Measurements from ENCODE around the gene EXD3.
"Not testable (repeated sequence)": the region's sequence is repeated elsewhere in the genome, so short reads cannot be mapped to it uniquely, and the experiment has no call there.

The EXD3 gene

GRCh38 chr9:137416006-137416562 lies 6.9 kb downstream of the EXD3 start:
- no peaks in the 10 kb centered on the region for H3K36me3 Mint-ChIP-seq
- no peak overlapping the region for H3K4me3 Mint-ChIP-seq
- H3K4me1 Mint-ChIP-seq = no peaks in the 10 kb centered on the region
- peak overlapping the region; percentile 23 for H3K27ac Mint-ChIP-seq
- ATAC-seq (no peak), DNase-seq (ENCODE audit: low spot score in 2 of 2) (no peak)
- no peaks in the 10 kb centered on the region for H3K9me3 Mint-ChIP-seq

GRCh38 chr9:137415451-137415850 lies 7.5 kb downstream of the EXD3 start:
- no peaks in the 10 kb centered on the region for H3K4me1 Mint-ChIP-seq
- no peaks in the 10 kb centered on the region for H3K9me3 Mint-ChIP-seq
- ATAC-seq = no peak
- H3K4me3 Mint-ChIP-seq = no peak overlapping the region
- no peaks in the 10 kb centered on the region for H3K36me3 Mint-ChIP-seq
- no peak for DNase-seq (ENCODE audit: low spot score in 2 of 2)
- H3K27ac Mint-ChIP-seq = peak overlapping the region; percentile 23

- DNase-seq (ENCODE audit: low spot score in 2 of 2) (no peak), ATAC-seq (no peak)
- no peak overlapping the region for H3K27ac Mint-ChIP-seq
- peak overlapping the region; percentile 55 for H3K4me3 Mint-ChIP-seq
- H3K9me3 Mint-ChIP-seq = no peaks in the 10 kb centered on the region
- H3K4me1 Mint-ChIP-seq = no peaks in the 10 kb centered on the region
- no peaks in the 10 kb centered on the region for H3K36me3 Mint-ChIP-seq
These were observed 10.5 kb downstream of the EXD3 start for GRCh38 chr9:137412431-137412830.

- H3K4me3 Mint-ChIP-seq = peak overlapping the region; percentile 55
- H3K36me3 Mint-ChIP-seq = no peaks in the 10 kb centered on the region
- ATAC-seq = peak; percentile 66
- no peaks in the 10 kb centered on the region for H3K9me3 Mint-ChIP-seq
- H3K27ac Mint-ChIP-seq = no peak overlapping the region
- peak; percentile 37 to 74 for DNase-seq (ENCODE audit: low spot score in 2 of 2)
- H3K4me1 Mint-ChIP-seq = no peaks in the 10 kb centered on the region
These were observed 11.1 kb downstream of the EXD3 start for GRCh38 chr9:137411645-137412380.

GRCh38 chr9:137411260-137411644 lies 11.7 kb downstream of the EXD3 start:
- Mint-ChIP-seq H3K9me3 (no peaks in the 10 kb centered on the region), H3K4me1 (no peaks in the 10 kb centered on the region), H3K4me3 (peak overlapping the region; percentile 55), H3K36me3 (peaks cover 1% of the 10 kb centered on the region), H3K27ac (no peak overlapping the region)
- no peak for DNase-seq (ENCODE audit: low spot score in 2 of 2)
- ATAC-seq = peak; percentile 4

- DNase-seq (ENCODE audit: low spot score in 2 of 2) (no peak), ATAC-seq (no peak)
- no peaks in the 10 kb centered on the region for H3K9me3 Mint-ChIP-seq
- peaks cover 3% of the 10 kb centered on the region for H3K4me1 Mint-ChIP-seq
- H3K27ac Mint-ChIP-seq = no peak overlapping the region
- H3K36me3 Mint-ChIP-seq = peaks cover 5% of the 10 kb centered on the region
- H3K4me3 Mint-ChIP-seq = peak overlapping the region; percentile 55
These were observed 12.1 kb downstream of the EXD3 start for GRCh38 chr9:137410891-137411249.

- not testable (repeated sequence) for DNase-seq (ENCODE audit: low spot score in 2 of 2); H3K4me1 Mint-ChIP-seq; ATAC-seq; H3K36me3 Mint-ChIP-seq; H3K9me3 Mint-ChIP-seq; H3K27ac Mint-ChIP-seq
- H3K4me3 Mint-ChIP-seq = peak overlapping the region; percentile 55
These were observed 12.6 kb downstream of the EXD3 start for GRCh38 chr9:137410236-137410890.

- Mint-ChIP-seq H3K36me3 (peaks cover 11% of the 10 kb centered on the region), H3K27ac (no peak overlapping the region), H3K9me3 (no peaks in the 10 kb centered on the region), H3K4me3 (no peak overlapping the region), H3K4me1 (peaks cover 7% of the 10 kb centered on the region)
- DNase-seq (ENCODE audit: low spot score in 2 of 2) (no peak), ATAC-seq (no peak)
These were observed 13.4 kb downstream of the EXD3 start for GRCh38 chr9:137409515-137409914.

GRCh38 chr9:137408651-137409405 lies 14.1 kb downstream of the EXD3 start:
- H3K4me3 Mint-ChIP-seq = no peak overlapping the region
- peaks cover 7% of the 10 kb centered on the region for H3K4me1 Mint-ChIP-seq
- peaks cover 16% of the 10 kb centered on the region for H3K36me3 Mint-ChIP-seq
- no peak for ATAC-seq
- DNase-seq (ENCODE audit: low spot score in 2 of 2) = no peak
- no peaks in the 10 kb centered on the region for H3K9me3 Mint-ChIP-seq
- no peak overlapping the region for H3K27ac Mint-ChIP-seq

GRCh38 chr9:137407590-137408300 lies 15.2 kb downstream of the EXD3 start:
- peaks cover 7% of the 10 kb centered on the region for H3K4me1 Mint-ChIP-seq
- H3K9me3 Mint-ChIP-seq = no peaks in the 10 kb centered on the region
- ATAC-seq (no peak), DNase-seq (ENCODE audit: low spot score in 2 of 2) (no peak)
- no peak overlapping the region for H3K27ac Mint-ChIP-seq
- peaks cover 16% of the 10 kb centered on the region for H3K36me3 Mint-ChIP-seq
- H3K4me3 Mint-ChIP-seq = no peak overlapping the region

- H3K4me1 Mint-ChIP-seq = peaks cover 7% of the 10 kb centered on the region
- DNase-seq (ENCODE audit: low spot score in 2 of 2) (peak; percentile 53 to 79), ATAC-seq (peak; percentile 91)
- no peak overlapping the region for H3K27ac Mint-ChIP-seq
- H3K9me3 Mint-ChIP-seq = no peaks in the 10 kb centered on the region
- no peak overlapping the region for H3K4me3 Mint-ChIP-seq
- H3K36me3 Mint-ChIP-seq = peaks cover 16% of the 10 kb centered on the region
These were observed 15.9 kb downstream of the EXD3 start for GRCh38 chr9:137406876-137407589.

- peak overlapping the region; percentile 59 for H3K4me3 Mint-ChIP-seq
- H3K27ac Mint-ChIP-seq = peak overlapping the region; percentile 45
- no peak for ATAC-seq
These were observed 16.7 kb downstream of the EXD3 start for GRCh38 chr9:137406085-137406760.

GRCh38 chr9:137405677-137406081 lies 17.3 kb downstream of the EXD3 start:
- no peaks in the 10 kb centered on the region for H3K9me3 Mint-ChIP-seq
- peaks cover 16% of the 10 kb centered on the region for H3K36me3 Mint-ChIP-seq
- ATAC-seq = no peak
- H3K4me1 Mint-ChIP-seq = peaks cover 7% of the 10 kb centered on the region
- peak overlapping the region; percentile 59 for H3K4me3 Mint-ChIP-seq
- H3K27ac Mint-ChIP-seq = peak overlapping the region; percentile 45
- DNase-seq (ENCODE audit: low spot score in 2 of 2) = no peak

More at GRCh38 chr9:137406085-137406760, 16.7 kb downstream of the EXD3 start:
- H3K9me3 Mint-ChIP-seq = no peaks in the 10 kb centered on the region
- DNase-seq (ENCODE audit: low spot score in 2 of 2) = no peak
- H3K36me3 Mint-ChIP-seq = peaks cover 16% of the 10 kb centered on the region
- peaks cover 7% of the 10 kb centered on the region for H3K4me1 Mint-ChIP-seq

- H3K4me1 Mint-ChIP-seq = peaks cover 7% of the 10 kb centered on the region
- H3K4me3 Mint-ChIP-seq = no peak overlapping the region
- ATAC-seq = no peak
- H3K36me3 Mint-ChIP-seq = peaks cover 16% of the 10 kb centered on the region
- H3K27ac Mint-ChIP-seq = no peak overlapping the region
- DNase-seq (ENCODE audit: low spot score in 2 of 2) = no peak
- H3K9me3 Mint-ChIP-seq = no peaks in the 10 kb centered on the region
These were observed 17.9 kb downstream of the EXD3 start for GRCh38 chr9:137404961-137405567.
